NCI-H2107 (cell line): Measurements from ENCODE around the gene COL4A2.

ENCODE experiments used
- DNase-seq: peaks from one replicate; lab custom pipeline; 2025; lab: John Stamatoyannopoulos, UW

COL4A2 gene

GRCh38 chr13:110272651-110273050 lies 34.4 kb upstream of the COL4A2 start:
- no peak for DNase-seq

- no peak for DNase-seq
Observed at GRCh38 chr13:110273254-110273653, 33.8 kb upstream of the COL4A2 start.

DNA sequence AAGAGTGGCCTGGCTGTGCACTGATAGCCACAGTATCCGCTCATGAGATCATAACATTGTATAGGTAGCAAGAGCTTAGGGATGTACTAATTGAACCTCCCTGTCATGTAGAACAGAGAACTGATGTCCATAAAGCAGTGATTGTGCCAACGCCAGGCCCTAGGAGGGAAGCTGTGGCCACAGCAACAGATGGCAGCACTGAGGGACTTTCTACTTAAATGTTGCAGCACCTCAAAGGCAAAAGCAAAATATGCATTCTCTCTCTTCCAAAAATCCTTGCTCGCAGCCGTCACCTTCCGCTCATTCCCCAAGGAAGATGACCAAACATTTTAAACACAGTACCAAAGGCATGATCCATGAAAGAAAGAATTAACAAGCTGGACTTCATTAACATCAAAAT lies 32.4 kb upstream of the COL4A2 start:
- no peak for DNase-seq

GRCh38 chr13:110275931-110276552 lies 31.0 kb upstream of the COL4A2 start:
- DNase-seq = no peak

DNA sequence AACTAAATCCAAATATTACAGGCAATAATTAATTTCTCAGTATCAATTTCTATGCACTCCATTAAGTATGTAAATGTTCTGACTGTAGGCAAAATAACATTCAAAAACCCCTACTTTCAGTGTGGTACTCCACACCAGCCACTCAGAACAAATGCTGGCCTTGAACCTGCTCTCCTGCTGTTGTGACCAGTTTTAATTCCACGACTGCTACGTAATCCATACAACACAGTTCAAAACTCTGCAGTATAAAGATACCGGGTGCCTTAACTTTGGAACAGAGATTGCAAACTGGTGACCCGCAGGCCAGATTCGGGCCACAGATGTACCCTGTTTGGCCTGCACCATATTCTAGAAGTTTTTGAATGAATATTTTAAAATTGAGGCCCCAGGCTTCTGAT lies 30.5 kb upstream of the COL4A2 start:
- DNase-seq = no peak

DNA sequence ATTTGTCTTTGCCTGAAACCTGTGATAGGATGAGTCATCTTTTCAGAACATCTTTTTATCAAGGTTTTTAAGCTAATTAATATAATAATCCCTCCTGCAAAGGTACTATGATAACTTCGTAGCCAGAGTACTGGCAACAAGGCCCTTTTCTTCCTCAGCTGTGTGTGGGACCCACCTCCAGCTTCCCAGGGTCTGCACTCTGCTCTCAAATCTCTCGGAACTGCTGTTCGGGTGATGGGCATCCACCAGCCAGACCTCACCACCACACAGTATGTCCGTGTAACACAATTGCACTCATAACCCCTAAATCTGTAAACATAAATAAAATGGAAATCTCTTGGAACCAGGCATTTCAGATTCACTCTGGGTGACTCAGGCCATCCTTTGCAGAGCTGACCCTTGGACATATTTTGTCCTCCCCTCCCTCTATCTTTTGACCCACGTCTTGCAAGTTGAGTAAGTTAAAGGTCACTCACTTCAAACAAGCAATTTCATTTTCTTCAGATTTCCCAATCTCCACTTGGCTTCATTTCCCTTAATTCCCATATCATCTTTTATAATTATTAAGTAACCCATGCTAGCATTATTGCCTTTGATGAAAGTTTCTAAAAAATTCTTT lies 29.6 kb upstream of the COL4A2 start:
- no peak for DNase-seq

DNA sequence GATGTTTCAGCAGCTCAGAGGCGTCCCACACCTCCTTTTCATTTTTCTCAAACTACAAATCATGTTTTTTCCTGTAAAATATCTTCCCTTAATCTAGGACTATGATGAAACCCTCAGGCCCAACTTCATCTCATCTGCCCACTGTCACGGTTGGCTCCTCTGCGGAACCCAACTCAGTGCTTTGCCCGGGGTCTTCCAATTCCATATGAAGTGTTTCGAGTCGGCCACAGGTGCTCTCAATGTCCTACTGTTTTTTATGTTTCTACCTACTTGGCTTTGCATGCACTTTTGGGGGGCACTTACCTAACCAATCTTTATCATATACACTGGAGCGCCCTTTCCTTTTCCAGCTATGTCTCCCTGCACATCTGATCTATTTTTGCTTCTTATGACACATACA lies 28.2 kb upstream of the COL4A2 start:
- no peak for DNase-seq

- no peak for DNase-seq
Observed at GRCh38 chr13:110279684-110280083, 27.4 kb upstream of the COL4A2 start.

DNA sequence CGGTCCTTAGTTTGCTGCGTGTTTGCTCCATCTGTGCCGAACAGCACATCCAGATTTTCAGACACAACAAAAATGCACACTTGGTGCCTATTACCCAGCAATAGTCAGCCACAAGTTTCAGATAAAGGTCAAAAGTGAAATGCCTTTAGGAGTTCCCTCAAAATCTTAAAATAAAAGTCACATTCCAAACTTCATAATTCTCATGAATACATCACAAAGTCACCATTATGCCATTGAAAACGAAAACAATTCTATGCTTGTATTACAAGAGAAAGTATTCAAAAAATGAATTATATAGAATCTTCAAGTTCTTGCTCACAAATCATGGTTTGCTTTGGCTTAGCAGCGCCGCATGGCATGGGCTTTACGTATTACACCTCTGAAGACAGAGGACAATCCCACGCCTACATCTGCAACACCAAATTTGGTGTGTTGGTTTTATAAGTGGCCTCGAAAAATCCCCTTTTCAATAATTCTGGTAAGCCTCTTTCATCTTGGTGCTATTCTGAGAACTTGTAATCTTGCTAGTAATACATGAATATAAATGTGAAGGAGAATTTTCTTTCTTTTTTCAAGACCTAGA lies 26.8 kb upstream of the COL4A2 start:
- DNase-seq = no peak

GRCh38 chr13:110280985-110281688 lies 25.9 kb upstream of the COL4A2 start:
- DNase-seq = no peak

DNA sequence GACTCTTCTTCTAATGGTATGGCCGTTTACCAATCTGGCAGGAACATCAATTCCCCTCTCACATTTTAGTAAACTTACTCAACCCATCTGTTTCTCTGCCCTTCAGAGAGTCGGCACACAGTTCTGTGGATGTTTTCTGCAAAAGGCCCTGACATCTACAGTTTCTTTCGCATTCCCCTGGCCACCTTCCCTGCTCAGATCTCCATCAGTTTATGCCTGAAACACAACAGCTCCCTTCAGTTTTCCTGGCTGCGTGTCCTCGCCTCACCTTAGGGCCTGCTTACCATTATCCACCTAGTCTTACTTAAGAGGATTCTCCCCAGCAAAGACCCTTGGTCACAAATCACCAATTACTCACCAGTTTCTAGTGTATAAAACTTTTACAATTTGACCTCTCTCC lies 25.3 kb upstream of the COL4A2 start:
- DNase-seq = no peak

- no peak for DNase-seq
Observed at GRCh38 chr13:110282316-110282841, 24.7 kb upstream of the COL4A2 start.

GRCh38 chr13:110283736-110284517 lies 23.2 kb upstream of the COL4A2 start:
- DNase-seq = no peak

- no peak for DNase-seq
Observed at GRCh38 chr13:110284779-110285484, 22.2 kb upstream of the COL4A2 start.

DNA sequence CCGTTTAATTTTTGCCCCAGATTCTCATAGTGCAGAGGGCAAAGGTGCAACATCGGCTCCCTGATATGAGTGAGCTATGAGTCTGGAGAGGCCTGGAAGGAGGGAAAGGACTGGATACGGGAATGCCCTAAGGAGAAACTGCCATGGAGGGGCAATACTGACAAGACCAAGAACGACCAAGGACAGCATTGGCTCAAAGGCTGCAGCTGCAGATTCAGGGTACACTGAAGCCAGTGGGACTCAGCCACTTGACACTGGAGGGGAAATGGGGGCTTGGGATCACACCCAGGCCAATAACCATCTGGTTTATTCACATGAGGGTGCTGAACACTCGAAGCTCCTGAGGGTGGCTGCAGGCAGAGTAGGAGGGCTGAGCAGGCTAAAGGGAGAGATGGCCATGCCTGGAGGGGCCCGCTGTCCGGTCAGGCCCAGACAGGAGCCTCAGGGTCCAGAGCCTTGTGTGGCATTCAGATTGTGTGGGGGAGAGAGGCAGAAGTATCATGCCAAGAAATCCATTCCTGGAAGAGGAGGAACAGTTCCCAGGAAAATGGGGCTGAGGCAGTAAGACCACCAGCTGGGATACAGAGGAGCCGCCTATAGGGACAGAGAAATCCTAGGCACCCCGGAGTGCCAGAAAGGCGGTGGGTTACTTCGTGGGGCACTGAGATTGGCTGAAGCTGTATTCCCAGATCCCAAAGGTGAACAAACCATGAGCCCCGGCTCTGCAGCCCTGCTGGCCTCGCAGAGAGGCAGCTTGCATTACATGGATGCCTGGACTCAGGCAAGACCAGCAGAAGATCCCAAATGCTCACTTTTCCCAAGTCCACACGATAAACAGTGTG lies 20.9 kb upstream of the COL4A2 start:
- DNase-seq = no peak

GRCh38 chr13:110286833-110287819 lies 20.0 kb upstream of the COL4A2 start:
- DNase-seq = no peak

DNA sequence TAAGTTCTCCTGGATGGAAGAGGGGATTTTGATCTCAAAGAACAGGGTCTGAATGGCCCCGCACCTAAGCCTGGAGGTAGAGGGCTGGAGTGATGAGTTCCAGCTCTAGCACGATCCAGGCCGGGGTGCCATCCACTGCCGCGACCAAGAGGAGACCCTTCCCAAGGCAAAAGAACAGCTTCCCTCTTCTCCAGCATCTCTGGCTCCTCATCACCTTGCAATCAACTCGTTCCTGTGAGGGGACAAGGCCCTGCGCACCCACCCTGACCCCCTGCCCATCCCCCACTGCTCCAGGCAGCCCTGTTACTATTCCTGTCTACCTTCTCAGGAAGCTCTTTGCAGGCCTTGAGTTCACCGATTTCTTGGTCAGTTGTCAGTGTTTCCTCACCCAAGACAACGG lies 17.9 kb upstream of the COL4A2 start:
- no peak for DNase-seq

GRCh38 chr13:110289661-110290060 lies 17.4 kb upstream of the COL4A2 start:
- DNase-seq = no peak

DNA sequence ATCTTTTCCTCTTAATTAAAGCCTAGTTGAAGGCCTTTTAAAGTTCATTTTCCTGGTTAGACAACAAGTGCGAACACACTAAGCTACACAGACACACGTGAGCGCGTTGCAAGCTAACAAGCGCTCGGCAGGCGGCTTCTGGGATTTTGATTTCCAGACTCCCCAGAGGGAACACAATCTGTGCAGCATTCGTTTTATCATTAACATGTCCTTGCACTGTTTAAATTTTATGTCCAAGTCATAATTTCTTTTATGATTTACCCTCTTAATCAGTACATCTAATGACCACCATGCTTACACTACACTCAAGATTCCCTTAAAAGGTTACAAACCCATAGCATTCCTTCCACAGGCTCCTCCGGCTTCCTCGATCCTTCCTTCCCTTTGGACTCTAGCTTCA lies 16.9 kb upstream of the COL4A2 start:
- no peak for DNase-seq
